AG04450 (cell line): ENCODE data around the gene ADRA2B. TPM values are rescaled to one million over a fixed set of nuclear protein-coding genes. Genes with fewer than 3 reads are reported as not detected.

Experiments
- CTCF ChIA-PET: fragments of 300-600, 350-600 bp; formaldehyde crosslinking; extraction: SDS; loops from one replicate; lab custom pipeline; 2022; ENCODE audit warnings: antibody characterized with exemption, inconsistent platforms; lab: Charles Lee
- POLR2A ChIA-PET: fragments of 350-600 bp; formaldehyde crosslinking; extraction: SDS; loops from one replicate; lab custom pipeline; 2021; ENCODE audit warnings: antibody characterized with exemption, inconsistent platforms; lab: Yijun Ruan, JAX
- DNase-seq: peaks from one replicate; pipeline ENCODE4 v3.0.0-alpha.2; 2011; ENCODE audit warnings: low read depth, low spot score
- H3K27ac ChIP-seq: one replicate; pipeline ENCODE4 v1.5.1; 2012; ENCODE audit warnings: low read depth, low read length, control low read depth
- H3K27me3 ChIP-seq: one replicate; pipeline ENCODE4 v1.6.0; 2012; ENCODE audit warnings: low read length; ENCODE audit not compliant: control insufficient read depth, insufficient read depth
- H3K4me3 ChIP-seq: 2 replicates; pipeline ENCODE4 v1.5.1; 2011; ENCODE audit warnings: mild to moderate bottlenecking, low read depth, low read length, control low read depth
- H3K9me3 ChIP-seq: 2 replicates; pipeline ENCODE4 v1.5.1; 2012; ENCODE audit warnings: low read length; ENCODE audit not compliant: control insufficient read depth, insufficient read depth
- polyA plus RNA-seq: library from polyadenylated mRNA; depleted of rRNA; stranded (reverse); fragments of >200 nt; gene quantifications from 2 replicates; pipeline ENCODE4 v1.2.3, GENCODE V29; 2011
- TF ChIP-seq, protein P1 (sequence below): IDR thresholded peaks from 2 replicates; pipeline ENCODE4 v1.5.1; 2011; ENCODE audit warnings: low read depth, low read length, control low read depth, inconsistent platforms

Gene ADRA2B
- polyA plus RNA-seq, 1 experiment: not detected

DNA sequence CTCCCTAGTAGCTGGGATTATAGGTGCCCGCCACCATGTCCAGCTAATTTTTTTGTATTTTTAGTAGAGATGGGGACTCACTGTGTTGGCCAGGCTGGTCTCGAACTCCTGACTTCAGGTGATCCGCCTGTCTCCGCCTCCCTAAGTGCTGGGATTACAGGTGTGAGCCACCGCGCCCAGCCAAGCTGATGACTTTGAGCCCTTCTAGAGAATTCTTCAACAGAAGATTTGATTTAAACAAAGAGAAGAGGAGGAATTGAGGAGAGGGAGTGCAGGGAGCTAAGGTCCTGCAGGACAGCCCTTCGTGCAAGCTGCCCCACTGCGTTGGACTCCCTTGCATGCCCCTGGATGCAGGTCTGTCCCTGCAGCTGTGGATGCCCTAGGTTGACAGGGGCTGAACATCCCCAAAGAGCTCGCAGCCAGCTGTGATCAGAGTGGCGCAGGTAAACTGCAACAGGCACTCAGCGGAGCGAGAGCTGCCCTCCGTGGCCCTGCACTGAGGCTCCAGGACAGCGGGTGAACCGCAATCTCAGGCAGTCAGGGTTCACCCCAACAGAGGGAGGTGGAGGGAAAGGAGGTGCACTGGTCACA lies 13.7 kb downstream of the ADRA2B start:
- Histone ChIP-seq H3K27ac (no peak overlapping the region), H3K4me3 (no peak overlapping the region), H3K27me3 (peaks cover 19% of the 10 kb centered on the region), H3K9me3 (peaks cover 16% of the 10 kb centered on the region)
- ChIA-PET CTCF (interaction anchor here (1.2 kb wide), 1 partner anchor 80 kb away, joined by 3 read pairs; no protein-coding TSS in a partner anchor), POLR2A (interaction anchor here (0.7 kb wide), 1 partner anchor 13 kb away, joined by 8 read pairs; the partner anchor contains the start of gene ADRA2B)
- TF ChIP-seq, protein P1, sequence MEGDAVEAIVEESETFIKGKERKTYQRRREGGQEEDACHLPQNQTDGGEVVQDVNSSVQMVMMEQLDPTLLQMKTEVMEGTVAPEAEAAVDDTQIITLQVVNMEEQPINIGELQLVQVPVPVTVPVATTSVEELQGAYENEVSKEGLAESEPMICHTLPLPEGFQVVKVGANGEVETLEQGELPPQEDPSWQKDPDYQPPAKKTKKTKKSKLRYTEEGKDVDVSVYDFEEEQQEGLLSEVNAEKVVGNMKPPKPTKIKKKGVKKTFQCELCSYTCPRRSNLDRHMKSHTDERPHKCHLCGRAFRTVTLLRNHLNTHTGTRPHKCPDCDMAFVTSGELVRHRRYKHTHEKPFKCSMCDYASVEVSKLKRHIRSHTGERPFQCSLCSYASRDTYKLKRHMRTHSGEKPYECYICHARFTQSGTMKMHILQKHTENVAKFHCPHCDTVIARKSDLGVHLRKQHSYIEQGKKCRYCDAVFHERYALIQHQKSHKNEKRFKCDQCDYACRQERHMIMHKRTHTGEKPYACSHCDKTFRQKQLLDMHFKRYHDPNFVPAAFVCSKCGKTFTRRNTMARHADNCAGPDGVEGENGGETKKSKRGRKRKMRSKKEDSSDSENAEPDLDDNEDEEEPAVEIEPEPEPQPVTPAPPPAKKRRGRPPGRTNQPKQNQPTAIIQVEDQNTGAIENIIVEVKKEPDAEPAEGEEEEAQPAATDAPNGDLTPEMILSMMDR: no peak
- no peak for DNase-seq

GRCh38 chr2:96100893-96101304 lies 15.5 kb downstream of the ADRA2B start:
- peaks cover 14% of the 10 kb centered on the region for H3K27me3 ChIP-seq
- H3K27ac ChIP-seq: no peak overlapping the region
- ChIA-PET CTCF (interaction anchor here (1.4 kb wide), 1 partner anchor 17 kb away, joined by 4 read pairs; no protein-coding TSS in a partner anchor), POLR2A (no interaction called here)
- TF ChIP-seq, protein P1: no peak
- no peak overlapping the region for H3K4me3 ChIP-seq
- DNase-seq: no peak
- H3K9me3 ChIP-seq: peaks cover 15% of the 10 kb centered on the region

GRCh38 chr2:96099861-96100798 lies 16.2 kb downstream of the ADRA2B start:
- POLR2A ChIA-PET: no interaction called here
- DNase-seq: no peak
- H3K27me3 ChIP-seq: peaks cover 15% of the 10 kb centered on the region
- no peak overlapping the region for H3K4me3 ChIP-seq
- no peak overlapping the region for H3K27ac ChIP-seq
- TF ChIP-seq, protein P1: no peak
- H3K9me3 ChIP-seq: peaks cover 7% of the 10 kb centered on the region
- CTCF ChIA-PET: interaction anchor here (0.6 kb wide), 1 partner anchor 108 kb away, joined by 3 read pairs; no protein-coding TSS in a partner anchor

GRCh38 chr2:96098900-96099590 lies 17.3 kb downstream of the ADRA2B start:
- H3K9me3 ChIP-seq: no peaks in the 10 kb centered on the region; the same call in 1 of the 2 replicates
- no peak for DNase-seq
- H3K27me3 ChIP-seq: peaks cover 15% of the 10 kb centered on the region
- TF ChIP-seq, protein P1: no peak
- no peak overlapping the region for H3K27ac ChIP-seq
- H3K4me3 ChIP-seq: no peak overlapping the region
- ChIA-PET POLR2A (no interaction called here), CTCF (no interaction called here)
